Breast epithelium (tissue), 4 donors: Measurements from ENCODE around the gene TCEAL3. TPM values are rescaled to one million over a fixed set of nuclear protein-coding genes. Genes with fewer than 3 reads are reported as not detected.
"Not testable (repeated sequence)": the region's sequence is repeated elsewhere in the genome, so short reads cannot be mapped to it uniquely, and the experiment has no call there.

Experiments
- DNase-seq, 2 donors: peaks; one replicate each; pipeline ENCODE4 v3.0.0-alpha.2; 2019; ENCODE audit warnings: low spot score in 2 of 2
- H3K27ac ChIP-seq, 2 donors: fragments of 200-600 bp; sonication (generic) in 1 of 2; one replicate each; pipeline ENCODE4 v1.5.1; 2016 to 2019; ENCODE audit warnings: mild to moderate bottlenecking in 1 of 2
- H3K27me3 ChIP-seq, 2 donors: fragments of 200-600 bp; sonication (generic) in 1 of 2; one replicate each; pipeline versions ENCODE4 v1.5.1 to v1.6.0; 2017 to 2019; ENCODE audit warnings: control low read depth in 1 of 2, mild to moderate bottlenecking in 1 of 2
- H3K36me3 ChIP-seq: fragments of 200-600 bp; one replicate; pipeline ENCODE4 v1.5.1; 2019
- H3K4me1 ChIP-seq, 2 donors: fragments of 200-600 bp; sonication (generic); one replicate each; pipeline ENCODE4 v1.5.1; 2016 to 2019; ENCODE audit warnings: control low read depth in 1 of 2
- H3K4me3 ChIP-seq, 3 donors: fragments of 200-600 bp; sonication (generic); 1 replicate in 2 of 3; 2 replicates in 1 of 3; pipeline ENCODE4 v1.5.1; 2016 to 2019; ENCODE audit warnings: mild to moderate bottlenecking in 3 of 3, moderate library complexity in 2 of 3
- H3K9me3 ChIP-seq, 2 donors: fragments of 200-600 bp; sonication (generic) in 1 of 2; one replicate each; pipeline ENCODE4 v1.5.1; 2016 to 2019; ENCODE audit warnings: control low read depth in 1 of 2
- POLR2A ChIP-seq: fragments of 450-650 bp; IDR thresholded peaks from one replicate; pipeline ENCODE4 v1.6.1; 2016; ENCODE audit warnings: antibody characterized with exemption, mild to moderate bottlenecking, moderate library complexity
- POLR2AphosphoS5 ChIP-seq, 3 donors: sonication (generic); formaldehyde crosslinking; IDR thresholded peaks; one replicate each; pipeline ENCODE4 v1.6.1; 2017; ENCODE audit warnings: antibody characterized with exemption in 3 of 3
- intact Hi-C: fragments of 100-400 bp; cut with DNase I; formaldehyde crosslinking; loops from one replicate; pipeline ENCODE4 v1.15.1; 2023; ENCODE audit warnings: low total_unique reads
- total RNA-seq, 3 donors: library from RNA; depleted of rRNA; stranded (reverse); fragments of >200 nt; gene quantifications; one replicate each; pipeline ENCODE4 v1.1.0, GENCODE V29; 2016
- TF ChIP-seq, protein P1 (sequence below), 3 donors: fragments of 450-650 bp; IDR thresholded peaks; one replicate each; pipeline ENCODE4 v1.5.1; 2016 to 2017; ENCODE audit warnings: antibody characterized with exemption in 3 of 3, mild to moderate bottlenecking in 3 of 3, moderate library complexity in 3 of 3

The TCEAL3 gene
- total RNA-seq, 3 donors from 2014 or later, result 21.3 to 52.4 (median 41.6) TPM

DNA sequence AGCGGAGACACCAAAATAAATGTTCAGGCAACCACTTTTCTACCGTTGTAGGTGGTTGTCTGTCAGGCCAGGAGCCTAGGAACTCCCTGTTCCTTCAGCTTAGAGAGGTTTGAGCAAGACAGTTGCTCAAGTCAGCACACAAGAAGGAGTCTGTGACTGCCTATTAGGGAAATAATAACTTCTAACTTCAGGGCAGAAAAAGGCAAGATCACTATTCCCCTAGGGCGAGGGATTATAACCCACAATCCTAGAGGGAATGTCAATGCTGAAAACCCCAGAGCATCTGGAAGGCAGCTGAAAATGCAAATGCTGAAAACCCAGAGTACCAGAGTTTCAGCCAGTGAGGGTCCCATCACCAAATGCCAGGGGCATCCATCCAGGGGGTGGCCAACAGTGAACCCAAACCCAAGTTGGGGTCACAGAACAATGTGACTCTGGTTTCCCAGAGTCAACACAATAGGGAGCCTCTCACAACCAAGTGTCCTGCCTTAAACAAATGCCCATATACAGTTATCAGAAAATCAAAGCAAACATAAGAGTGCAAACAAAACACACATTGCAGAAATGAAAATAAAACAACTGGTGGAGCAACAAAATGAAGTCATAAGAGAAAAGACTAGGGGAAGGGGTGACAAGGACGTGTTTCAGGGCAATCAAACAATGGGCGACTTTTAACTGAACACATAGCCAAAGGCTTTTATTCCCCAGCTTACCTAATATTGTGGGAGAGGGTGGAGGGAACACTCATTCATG is 51.1 kb downstream of the TCEAL3 start:
- Histone ChIP-seq H3K9me3 (no peaks in the 10 kb centered on the region), H3K36me3 (no peaks in the 10 kb centered on the region), H3K4me3 (no peak overlapping the region), H3K27me3 (peaks cover 0 to 45% of the 10 kb centered on the region in 2 donors), H3K27ac (peak overlapping the region in 1 of 2 donors; percentile 8), H3K4me1 (no peaks in the 10 kb centered on the region)
- no peak for DNase-seq
- intact Hi-C loops, result no loop called here
- TF ChIP-seq POLR2AphosphoS5 (IDR thresholded peaks at IDR 0.05) (no peak), POLR2A (no peak)
- TF ChIP-seq, protein P1, sequence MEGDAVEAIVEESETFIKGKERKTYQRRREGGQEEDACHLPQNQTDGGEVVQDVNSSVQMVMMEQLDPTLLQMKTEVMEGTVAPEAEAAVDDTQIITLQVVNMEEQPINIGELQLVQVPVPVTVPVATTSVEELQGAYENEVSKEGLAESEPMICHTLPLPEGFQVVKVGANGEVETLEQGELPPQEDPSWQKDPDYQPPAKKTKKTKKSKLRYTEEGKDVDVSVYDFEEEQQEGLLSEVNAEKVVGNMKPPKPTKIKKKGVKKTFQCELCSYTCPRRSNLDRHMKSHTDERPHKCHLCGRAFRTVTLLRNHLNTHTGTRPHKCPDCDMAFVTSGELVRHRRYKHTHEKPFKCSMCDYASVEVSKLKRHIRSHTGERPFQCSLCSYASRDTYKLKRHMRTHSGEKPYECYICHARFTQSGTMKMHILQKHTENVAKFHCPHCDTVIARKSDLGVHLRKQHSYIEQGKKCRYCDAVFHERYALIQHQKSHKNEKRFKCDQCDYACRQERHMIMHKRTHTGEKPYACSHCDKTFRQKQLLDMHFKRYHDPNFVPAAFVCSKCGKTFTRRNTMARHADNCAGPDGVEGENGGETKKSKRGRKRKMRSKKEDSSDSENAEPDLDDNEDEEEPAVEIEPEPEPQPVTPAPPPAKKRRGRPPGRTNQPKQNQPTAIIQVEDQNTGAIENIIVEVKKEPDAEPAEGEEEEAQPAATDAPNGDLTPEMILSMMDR (IDR thresholded peaks at IDR 0.05), result no peak

- H3K36me3 ChIP-seq, DNase-seq, H3K4me3 ChIP-seq, H3K27ac ChIP-seq, H3K4me1 ChIP-seq, intact Hi-C loops, H3K9me3 ChIP-seq: not testable (repeated sequence)
- H3K27me3 ChIP-seq, result peaks cover 0 to 47% of the 10 kb centered on the region in 2 donors
Observed at GRCh38 chrX:103659460-103659859, 51.7 kb downstream of the TCEAL3 start.

Other genes with a start within 250 kb of the TCEAL3 start
- 100 to 1,000 TPM in 2 of 3 donors, 10 to 100 TPM in 1; 95.4 to 133 (median 121) TPM for gene BEX3, start 231.4 kb upstream of the TCEAL3 start, total RNA-seq
- 1 to 10 TPM in 2 of 3 donors, under 1 TPM in 1; 0.48 to 2.5 (median 2.3) TPM for gene RAB40A, start 88.5 kb upstream of the TCEAL3 start, total RNA-seq
- 100 to 1,000 TPM in 2 of 3 donors, 10 to 100 TPM in 1; 99.9 to 216 (median 113) TPM for gene TCEAL4, start 22.4 kb upstream of the TCEAL3 start, total RNA-seq
- gene TCEAL1, start 21.0 kb downstream of the TCEAL3 start, total RNA-seq, result 100 to 1,000 TPM in 1 of 3 donors, 10 to 100 TPM in 2; 60.8 to 115 (median 76.4) TPM
- 100 to 1,000 TPM; 179 to 400 (median 296) TPM for gene MORF4L2, start 78.7 kb downstream of the TCEAL3 start, total RNA-seq
- gene TMEM31, start 102.9 kb downstream of the TCEAL3 start, total RNA-seq, result not detected
- 1 to 10 TPM; 1.3 to 3.4 (median 2.2) TPM for gene PLP1, start 168.9 kb downstream of the TCEAL3 start, total RNA-seq
- 1 to 10 TPM; 1.3 to 3.4 (median 1.9) TPM for gene RAB9B, start 224.3 kb downstream of the TCEAL3 start, total RNA-seq